GM18526 (cell line): ENCODE data around the gene CCDC51.

ENCODE experiments used
- POLR2A ChIP-seq: IDR thresholded peaks from 3 replicates; pipeline ENCODE4 v1.6.1; 2011; ENCODE audit not compliant: insufficient read length; ENCODE audit errors: extremely low read depth

The CCDC51 gene

DNA sequence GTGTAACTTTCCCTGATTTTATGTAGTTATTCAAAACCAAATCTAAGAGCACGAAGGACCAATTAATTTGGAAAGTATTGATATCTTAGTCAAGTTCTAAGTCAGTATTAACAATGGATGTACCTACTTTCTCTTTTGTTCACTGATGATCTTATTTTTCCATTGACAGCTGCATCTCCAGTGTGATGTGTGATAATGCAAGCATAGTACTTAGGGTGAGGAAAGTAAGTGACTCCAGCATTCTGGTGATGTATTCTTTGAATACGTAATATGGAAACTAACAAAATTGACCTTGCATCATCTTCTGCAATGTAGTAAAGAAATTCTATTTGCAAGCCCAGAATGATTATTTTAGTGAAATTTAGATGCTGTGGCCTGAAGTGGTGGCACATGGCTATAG lies 45.5 kb downstream of the CCDC51 start:
- TF ChIP-seq POLR2A, result no peak

- TF ChIP-seq POLR2A, result no peak
These were observed 51.0 kb downstream of the CCDC51 start for GRCh38 chr3:48388966-48389365.

- no peak for TF ChIP-seq POLR2A
These were observed 52.3 kb downstream of the CCDC51 start for GRCh38 chr3:48387634-48388033.
